ENCODE results near the gene RAB40B.

Gene RAB40B

DNA sequence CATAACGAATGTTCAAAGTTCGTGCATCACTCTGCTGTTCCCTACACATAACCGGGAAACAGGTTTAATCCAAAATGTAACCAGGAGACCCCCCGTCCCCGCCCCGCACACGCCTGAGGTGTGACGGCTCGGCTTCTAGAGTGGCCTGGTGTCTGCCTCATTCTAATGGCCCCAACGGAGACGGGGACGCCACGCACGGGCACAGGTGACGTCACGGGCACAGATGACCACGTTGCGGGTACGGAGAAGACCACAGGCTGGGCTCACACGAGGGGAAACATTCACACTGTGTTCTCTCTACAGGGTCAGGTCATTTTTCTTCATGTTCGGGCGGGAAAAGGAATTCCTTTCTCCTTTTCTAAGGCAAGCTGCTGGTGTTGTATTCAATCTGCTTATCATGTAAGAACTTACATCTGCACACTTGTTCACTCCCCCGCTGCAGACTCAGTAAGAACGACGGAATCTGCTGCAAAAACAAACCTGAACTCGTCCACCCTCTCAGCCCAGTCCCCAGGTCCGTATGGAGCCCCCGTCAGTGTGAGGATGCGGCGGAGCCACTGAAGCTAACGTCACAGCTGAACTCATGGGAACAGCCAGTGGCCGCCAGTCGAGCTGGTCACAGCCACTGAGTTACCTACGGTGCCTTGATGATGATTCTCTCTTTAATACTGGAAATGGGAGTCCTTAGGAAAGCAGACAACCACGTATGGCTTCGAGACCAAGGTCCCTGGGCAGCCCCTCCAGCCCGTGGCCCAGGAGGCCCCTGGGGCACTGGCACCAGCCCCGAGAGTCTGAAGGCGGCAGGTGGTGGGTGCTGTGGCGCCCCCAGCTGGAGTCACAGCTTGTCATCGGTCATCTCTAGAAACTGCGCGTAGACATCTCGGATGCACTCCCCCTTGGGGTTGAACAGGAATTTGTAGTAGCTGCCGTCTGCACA is 83.1 kb downstream of the RAB40B start:
- no peak for DNase-seq (ENCODE audit: low read depth in 2 of 2)

DNA sequence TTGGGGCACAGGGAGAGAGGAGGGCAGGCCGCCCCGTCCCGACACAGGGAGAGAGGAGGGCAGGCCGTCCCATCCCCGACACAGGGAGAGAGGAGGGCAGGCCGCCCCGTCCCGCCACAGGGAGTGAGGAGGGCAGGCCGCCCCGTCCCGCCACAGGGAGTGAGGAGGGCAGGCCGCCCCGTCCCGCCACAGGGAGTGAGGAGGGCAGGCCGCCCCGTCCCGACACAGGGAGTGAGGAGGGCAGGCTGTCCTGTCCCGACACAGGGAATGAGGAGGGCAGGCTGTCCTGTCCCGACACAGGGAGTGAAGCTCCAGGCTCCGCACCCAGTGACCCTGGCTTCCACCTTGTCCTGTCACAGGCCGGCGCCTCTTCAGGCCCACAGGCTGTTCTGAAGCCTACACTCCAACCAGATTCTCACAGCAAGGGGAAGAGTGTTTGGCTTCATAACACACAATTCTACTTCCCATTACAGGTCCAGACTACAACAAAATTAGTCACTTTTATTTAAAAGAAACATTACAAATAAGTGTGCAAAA is 84.3 kb downstream of the RAB40B start:
- no peak for DNase-seq (ENCODE audit: low read depth in 2 of 2)

- DNase-seq (ENCODE audit: low read depth in 2 of 2), result no peak
Observed at GRCh38 chr17:82613283-82614094, 85.0 kb downstream of the RAB40B start.

DNA sequence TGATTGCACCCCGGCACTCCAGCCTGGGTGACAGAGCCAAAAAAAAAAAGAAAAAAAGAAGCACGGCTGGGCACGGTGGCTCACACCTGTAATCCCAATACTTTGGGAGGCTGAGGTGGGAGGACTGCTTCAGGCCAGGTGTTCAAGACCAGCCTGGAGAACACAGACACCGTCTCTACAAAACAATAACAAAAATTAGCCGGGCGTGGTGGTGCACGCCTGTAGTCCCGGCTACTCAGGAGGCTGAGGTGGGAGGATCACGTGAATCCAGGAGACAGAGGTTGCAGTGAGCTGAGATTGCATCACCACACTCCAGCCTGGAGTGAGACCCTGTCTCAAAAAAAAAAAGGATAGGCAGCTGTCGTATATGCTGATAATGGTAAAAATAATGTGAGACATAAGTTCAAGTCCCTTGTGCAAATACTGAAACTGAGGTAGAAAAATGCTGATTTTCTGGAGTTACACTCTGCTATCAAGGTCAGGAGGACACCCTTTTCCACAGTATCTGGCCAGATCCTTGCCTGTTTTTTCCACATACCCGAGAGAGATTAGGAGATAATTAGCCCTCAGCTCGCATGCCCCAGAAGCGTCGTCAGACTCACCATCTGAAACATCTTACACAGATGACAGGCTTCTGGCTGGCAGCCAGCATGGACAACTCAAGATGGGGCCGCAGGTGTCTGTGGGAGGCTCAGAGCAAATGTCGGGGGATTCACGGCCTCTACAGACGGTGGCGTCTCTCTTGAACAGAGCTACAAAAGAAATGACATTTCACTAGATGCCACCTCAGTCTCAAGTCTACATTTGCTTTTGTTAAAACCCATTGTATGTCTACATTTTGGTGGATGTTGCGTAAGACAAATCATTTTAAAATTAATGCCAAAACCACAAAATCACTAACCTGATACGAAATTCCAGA is 87.1 kb downstream of the RAB40B start:
- DNase-seq (ENCODE audit: low read depth in 2 of 2), result no peak

DNA sequence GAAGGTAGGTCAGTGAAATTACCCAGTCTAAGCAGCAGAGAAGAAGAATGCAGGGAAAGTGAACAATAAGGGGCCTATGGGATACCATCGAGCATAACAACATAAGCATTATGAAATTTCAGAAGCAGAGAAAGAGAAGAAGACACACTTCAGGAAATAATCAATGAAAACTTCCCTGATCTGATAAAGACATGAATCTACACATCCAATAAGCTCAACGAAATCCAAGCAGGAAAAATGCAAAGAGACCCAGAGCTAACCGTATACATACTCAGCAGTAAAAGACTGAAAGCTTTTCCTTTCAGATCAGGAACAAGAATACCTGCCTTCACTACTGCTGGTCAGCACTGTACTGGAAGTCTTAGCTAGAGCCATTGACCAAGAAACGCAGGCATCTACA is 88.8 kb downstream of the RAB40B start:
- DNase-seq (ENCODE audit: low read depth in 2 of 2), result no peak

- DNase-seq (ENCODE audit: low read depth in 2 of 2), result no peak
Observed at GRCh38 chr17:82608816-82609215, 89.7 kb downstream of the RAB40B start.

GRCh38 chr17:82605939-82606600 is 92.4 kb downstream of the RAB40B start:
- DNase-seq (ENCODE audit: low read depth in 2 of 2), result no peak

Measured in stimulated activated CD4-positive, alpha-beta T cell treated with anti-CD3 and anti-CD28 coated beads, Interleukin-4, amount 100 ng/mL, for 48 hours (primary cell).